IPS-11a (cell line): Measurements from ENCODE around the gene RPS6KA4.

Experiments
- H3K4me3 ChIP-seq: one replicate; pipeline ENCODE4 v1.5.1; 2013; ENCODE audit warnings: low read depth, low read length, control low read depth

Gene RPS6KA4

DNA sequence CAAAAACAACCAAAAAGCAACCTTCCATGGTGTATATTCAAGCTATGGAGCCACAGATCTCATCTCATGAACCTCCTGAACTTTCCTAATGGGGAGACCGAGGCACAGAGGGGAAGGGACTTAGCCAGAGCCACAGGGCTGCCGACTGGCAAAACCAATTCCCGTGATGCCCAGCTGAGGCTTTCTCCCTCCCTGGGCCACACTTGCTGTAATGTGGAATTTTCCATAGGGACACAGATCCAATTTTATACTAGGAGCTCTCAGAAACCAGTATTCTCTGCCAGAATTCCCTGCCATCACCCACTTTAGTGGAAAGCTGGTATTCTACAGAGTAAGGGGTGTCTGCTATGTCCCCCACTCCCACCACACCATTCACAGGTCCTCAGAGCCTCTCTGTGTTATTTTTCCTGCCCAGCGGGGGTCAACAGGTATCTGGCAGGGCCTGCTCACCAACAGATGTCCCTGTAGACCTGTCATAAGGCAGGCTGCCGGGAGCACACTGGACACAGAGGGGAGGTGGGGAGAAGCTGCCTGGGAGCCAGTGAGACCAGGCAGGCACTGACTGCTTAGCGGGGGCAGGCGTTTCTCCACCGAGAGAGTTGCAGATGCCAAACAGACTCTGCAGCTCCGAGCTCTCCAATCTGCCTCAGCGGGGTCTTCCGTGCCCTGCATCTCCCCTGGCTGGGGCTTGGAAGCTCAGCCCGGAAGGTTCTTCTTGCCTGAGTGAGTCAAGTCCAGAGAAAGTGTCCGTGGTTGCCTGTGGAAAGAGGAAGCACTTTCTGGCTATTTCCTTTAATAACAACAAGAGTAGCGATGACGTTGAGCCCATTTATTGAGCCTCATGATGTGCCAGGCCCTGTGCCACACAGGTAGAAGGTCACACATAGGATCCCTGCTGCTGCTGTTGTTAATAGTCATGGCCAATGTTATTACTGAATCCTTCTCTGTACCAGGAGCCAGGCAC lies 26.3 kb downstream of the RPS6KA4 start:
- no peak overlapping the region for H3K4me3 ChIP-seq

DNA sequence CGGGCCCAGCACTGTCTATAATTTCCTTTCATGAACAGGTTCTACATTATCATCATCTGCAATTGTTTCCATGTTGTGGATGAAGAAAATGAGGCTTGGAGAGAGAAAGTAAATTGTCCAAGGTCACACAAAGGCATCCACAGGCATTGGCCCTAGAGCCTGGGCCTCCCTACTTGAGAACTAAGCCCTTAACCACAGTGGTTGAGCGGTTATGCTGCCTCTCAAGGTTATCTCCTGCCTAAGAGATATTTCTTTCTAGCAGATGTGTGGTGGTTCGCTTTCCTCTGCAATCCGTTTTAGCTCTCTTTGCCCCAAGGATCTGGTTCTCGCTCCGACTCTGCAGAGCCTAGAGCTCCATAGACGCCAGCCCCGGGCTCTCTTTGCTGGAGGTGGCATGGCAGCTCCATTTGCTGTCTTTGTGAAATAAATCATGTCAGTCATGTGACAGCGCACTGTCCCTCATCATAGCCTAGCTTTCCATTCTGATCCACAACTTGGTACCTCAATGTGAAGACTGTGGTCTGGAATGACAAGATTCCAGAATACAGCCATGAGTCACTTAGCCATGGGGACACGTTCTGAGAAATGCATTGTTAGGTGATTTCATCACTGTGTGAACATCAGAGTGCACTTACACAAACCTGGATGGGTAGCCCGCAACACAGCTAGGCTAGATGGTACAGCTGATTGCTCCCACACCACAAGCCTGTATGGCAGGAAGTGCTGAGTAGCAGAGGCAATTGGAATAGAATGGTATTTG lies 27.2 kb downstream of the RPS6KA4 start:
- no peak overlapping the region for H3K4me3 ChIP-seq

DNA sequence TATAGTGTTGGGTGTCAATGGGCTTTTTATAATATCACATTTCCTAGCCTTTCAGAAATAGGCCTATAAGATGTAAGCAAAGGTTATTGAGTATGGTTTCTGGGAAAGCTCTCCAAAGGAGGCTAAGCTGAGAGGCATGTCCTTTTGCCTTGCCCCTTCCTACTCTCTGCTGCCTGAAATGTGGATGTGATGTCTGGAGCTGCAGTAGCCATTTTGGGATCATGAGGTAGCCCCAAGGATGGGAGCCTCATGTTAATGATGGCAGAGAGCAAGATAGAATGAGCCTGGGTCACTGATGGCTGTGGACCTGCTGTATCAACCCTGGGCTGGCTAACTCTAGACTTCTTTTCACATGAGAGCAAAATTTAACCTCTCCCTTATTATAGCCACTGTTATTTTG lies 29.0 kb downstream of the RPS6KA4 start:
- H3K4me3 ChIP-seq, result no peak overlapping the region

DNA sequence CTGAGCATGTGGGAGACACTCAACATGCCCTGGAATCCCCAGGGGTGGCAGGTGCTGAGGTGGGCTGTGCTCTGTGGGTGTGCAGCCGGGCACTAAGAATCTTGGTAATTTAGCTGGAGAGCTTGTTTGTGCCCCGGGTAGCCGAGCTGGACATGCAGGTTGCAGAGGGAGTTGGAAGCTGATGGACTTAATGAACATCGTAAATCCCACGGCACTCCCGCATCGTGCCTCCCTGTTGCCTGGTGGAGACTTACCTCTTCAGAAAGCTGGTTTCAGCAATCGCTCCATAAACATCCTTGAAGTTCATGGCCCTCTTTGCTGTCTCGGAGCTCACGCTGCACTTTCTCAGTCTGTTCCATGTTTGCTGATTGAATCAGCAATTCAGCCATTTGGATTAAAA lies 29.9 kb downstream of the RPS6KA4 start:
- H3K4me3 ChIP-seq, result no peak overlapping the region

DNA sequence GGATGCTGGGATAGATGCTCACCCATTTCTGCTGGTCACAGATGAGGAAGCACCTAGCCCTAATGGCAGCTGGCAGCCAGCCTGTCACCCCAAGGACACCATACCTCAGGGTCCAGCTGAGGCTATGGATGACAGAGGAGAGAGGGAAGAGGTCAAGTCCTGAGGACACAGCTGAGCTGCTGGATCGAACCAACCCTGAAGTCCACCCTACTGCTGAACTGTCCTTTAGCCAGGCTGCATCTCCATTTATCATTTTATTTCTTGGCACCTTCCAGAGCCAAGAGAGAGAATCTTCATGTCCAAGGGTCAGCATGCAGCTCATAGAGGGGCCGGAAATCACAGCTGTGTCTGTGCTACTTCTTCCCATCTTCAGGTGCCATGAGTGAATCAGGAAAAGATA lies 30.9 kb downstream of the RPS6KA4 start:
- no peak overlapping the region for H3K4me3 ChIP-seq

DNA sequence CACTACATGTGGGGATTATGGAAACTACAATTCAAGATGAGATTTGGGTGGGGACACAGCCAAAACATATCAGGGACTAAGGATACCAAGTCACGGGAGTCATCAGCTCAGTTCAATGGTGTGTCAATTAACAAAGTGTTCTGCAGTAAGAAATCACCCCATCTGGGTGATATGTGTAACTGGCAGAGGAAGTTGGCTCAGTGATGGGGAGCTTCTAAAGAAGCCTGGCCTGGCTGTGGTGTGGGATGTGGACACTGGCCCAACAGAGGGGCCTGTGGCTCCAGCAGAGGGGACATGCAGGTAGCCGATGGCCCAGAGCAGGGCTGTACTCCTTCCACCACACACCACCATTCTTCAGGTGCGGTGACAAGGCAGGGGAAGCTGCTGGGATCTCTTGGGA lies 31.6 kb downstream of the RPS6KA4 start:
- H3K4me3 ChIP-seq, result no peak overlapping the region

DNA sequence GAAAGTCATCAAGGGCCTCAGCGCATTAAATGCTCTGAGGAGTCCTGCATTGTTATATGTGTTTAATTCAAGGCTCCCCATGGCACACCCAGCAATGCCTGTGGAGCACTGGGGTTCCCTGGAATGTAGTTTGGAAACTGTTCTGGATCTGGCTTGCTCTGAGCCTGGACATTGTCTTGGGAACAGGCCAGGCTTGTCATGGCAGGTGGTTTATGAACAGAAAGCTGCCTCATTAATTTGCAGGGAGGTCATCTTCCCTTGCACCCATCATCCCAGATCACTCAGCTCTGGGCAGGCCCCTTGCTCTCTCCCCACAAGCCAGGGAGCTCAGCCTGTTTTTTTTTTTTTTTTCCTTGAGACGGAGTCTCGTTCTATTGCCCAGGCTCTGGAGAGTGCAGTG lies 32.9 kb downstream of the RPS6KA4 start:
- no peak overlapping the region for H3K4me3 ChIP-seq

DNA sequence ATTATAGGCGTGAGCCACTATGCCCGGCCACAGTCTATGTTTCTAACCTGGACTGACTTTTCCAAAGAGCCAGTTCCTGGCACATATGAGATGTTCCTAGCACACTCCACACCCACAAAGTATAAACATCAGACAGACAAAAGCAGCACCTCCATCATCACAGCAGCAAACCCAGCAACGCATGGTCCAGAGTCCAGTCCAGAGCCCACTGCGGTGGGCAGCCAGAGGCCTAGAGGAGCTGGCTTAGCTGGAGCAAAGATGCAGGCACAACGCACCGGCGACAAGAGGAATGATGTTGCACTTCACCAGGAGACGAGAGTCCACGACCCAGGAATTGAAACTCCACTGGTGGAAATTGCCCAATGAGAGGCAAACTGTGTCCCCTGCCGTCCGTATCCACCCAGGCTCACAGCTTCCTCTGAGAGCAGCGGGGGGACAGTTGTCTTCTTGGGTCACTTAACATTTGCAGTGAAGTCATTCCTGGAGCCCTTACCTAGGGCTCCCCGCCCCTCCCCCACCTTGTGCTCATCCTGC lies 36.6 kb downstream of the RPS6KA4 start:
- no peak overlapping the region for H3K4me3 ChIP-seq

DNA sequence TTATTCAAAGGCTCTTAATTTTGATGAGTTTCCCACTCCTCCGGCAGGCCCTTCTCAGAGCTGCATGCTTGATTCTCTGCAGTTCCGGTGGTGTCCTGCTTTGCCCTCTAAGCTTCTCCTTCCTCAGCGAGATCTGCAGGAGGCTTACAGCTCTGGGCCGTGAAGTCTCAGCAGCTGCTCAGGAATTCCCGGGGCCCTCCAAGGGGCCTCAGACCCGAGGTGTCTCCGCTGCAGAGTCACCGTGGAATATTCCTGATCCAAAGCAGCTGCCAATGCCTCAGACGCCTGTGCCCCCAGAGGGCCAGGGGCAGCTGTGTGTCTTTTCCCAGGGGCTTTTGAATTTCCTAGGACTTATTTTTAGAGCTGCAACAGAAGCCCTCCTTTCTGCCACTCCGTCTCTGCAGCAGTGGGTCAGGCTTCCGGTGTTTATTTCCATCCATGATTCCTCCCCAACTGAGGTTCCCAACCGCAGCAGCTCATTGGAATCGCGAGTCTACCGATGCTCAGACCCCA lies 37.2 kb downstream of the RPS6KA4 start:
- H3K4me3 ChIP-seq, result no peak overlapping the region

DNA sequence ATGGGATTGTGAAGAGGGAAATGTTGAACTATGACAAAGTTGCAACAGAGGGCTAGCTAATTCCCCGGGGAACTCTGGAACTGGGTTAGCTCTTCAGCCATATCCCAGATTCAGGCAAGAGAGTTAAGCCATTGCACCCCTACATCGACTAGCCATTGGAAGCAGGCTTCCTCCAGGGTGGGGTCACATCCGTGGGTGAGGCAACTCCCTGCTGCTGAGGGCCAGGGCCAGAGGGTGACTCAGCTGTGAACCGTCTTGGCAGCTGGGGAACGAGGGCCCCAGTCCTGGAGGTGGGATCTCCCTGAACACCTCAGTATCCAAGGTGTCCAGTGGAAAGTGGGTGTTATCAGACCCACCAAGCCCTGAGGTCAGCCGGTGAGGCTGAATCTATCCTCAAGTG lies 41.1 kb downstream of the RPS6KA4 start:
- H3K4me3 ChIP-seq, result no peak overlapping the region

DNA sequence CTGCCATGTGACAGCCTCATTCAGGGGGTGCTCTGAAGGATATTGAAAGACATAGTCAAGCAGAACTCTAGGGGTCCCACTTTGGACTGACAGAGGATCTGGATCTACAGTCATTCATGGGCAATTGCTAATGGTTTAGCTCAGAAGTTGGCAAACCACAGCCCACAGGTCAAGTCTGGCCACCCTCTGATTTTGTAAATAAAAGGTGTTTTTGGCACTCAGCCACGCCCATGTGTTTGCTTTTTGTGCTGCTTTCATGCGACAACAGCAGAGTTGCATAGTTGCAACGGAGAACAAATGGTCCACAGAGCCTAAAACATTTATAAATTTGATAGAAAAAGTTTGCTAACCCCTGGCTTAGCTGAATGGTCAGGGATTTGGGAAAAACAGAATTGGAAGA lies 41.7 kb downstream of the RPS6KA4 start:
- H3K4me3 ChIP-seq, result no peak overlapping the region

DNA sequence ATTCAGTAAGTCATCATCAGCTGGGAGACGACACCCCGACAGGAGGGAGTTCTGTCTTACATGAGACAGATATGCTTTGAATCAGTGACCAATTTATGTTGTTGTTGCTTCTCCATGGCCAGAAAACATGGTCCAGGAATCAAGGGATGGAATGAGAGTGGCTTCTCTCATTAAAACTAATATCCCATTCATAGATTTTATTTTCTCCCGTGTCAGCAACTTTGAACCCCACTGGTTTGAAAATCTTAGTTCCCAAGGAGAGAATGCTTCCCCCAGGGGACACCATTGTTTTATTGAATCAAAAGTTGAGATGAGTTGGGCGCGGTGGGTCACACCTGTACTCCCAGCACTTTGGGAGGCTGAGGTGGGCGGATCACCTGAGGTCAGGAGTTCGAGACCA lies 42.8 kb downstream of the RPS6KA4 start:
- no peak overlapping the region for H3K4me3 ChIP-seq

DNA sequence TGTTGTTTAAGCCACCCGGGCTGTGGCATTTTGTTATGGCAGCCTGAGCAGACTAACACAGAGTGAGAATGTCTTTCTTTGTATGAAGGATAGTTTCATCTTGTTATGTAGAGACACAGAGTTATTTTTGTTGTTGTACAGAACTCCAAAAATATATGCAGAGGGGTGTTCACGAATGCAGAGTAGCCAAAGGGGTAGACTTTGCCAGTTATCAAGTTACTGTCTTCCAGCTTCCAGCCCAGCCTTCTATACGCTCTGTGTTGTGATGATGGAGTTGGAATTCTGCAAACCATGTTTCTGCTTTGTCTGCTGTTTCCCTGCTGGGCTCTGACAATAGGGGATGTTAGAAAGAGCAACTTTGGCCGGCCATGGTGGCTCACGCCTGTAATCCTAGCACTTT lies 44.1 kb downstream of the RPS6KA4 start:
- H3K4me3 ChIP-seq, result no peak overlapping the region

DNA sequence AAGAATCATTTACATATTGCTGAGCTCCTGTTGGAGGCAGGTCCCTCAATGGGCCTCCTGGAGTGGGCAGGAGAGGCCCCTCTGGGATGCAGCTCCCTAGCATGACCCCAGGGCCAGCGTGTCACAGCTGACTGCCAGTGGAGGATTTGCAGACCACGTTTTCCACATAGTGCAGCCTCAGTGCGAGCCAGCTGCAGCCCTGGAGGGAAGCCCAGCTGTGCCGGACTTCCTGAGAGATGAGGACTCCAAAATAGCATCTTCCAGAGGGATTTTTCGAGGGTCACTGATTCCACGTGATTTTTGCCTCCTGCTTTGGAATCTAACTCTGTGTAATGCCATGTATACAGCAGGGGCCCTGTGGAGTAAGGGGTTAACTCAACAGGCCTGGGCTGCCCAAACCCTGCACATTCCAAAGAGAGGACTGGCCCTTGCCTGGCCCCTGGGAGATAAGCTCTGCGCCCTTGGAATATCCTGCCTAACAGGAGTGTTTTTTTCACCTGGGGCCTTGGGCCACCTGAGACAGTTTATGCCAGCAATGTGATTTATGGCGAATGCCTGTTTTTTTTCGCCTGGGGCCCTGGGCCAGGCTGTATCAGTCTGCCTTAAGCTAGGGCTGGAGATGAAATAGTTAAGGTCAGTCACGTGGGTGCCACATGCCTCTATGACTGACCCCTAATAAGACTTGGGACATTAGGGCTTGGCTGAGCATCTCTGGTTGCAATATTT lies 47.4 kb downstream of the RPS6KA4 start:
- H3K4me3 ChIP-seq, result no peak overlapping the region

DNA sequence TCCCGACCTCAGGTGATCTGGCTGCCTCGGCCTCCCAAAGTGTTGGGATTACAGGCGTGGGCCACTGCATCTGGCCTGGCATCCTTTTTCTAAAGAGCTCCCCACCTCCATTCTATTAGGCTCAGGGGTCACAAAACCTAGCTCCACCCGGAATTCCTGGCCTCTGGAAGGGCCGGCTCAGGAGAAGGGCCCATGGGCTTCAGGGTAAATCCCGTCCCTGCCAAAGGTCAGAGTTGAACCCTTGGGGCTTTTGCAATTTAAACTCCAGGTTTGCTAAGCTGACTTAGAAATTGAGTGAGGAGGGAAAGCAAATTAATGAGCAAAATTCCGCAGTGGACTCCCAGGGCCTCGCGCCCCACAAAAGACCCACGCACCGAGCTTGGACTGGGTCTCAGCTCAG lies 48.3 kb downstream of the RPS6KA4 start:
- H3K4me3 ChIP-seq, result no peak overlapping the region

DNA sequence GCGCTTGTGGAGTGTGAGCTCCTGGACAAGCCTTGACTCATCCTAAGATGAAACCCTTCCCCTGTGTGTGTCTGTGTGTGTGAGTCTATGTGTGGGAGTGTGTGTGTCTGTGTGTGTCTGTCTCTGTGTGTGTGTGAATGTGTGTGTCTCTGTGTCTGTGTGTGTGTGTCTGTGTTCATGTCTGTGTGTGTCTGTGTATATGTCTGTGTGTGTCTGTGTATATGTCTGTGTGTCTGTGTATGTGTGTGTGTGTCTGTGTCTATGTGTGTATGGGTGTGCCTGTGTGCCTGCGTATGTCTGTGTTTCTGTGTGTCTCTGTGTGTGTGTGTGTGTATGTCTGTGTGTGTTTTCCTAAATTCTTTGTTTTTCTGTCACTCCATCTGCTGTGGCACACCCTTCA lies 48.7 kb downstream of the RPS6KA4 start:
- H3K4me3 ChIP-seq, result no peak overlapping the region

DNA sequence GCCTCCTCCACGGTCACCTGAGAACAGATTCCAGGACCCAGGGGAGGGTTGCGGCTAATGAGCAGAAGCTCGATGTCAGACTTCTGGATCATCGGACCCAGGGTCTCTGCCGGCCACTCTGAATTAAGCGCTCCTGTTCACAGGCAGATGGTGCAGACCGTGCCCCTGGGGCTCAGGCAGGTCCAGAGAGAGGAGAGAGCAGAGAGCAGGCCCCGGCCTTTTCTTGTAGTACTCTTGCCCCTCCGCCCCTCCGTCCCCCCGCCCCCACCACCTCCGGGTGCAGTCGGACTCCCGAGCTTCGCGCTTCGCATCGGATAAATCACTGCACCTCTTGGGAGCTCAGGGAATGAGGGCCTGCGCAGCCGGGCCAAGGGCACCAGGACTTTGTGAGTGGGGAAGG lies 50.3 kb downstream of the RPS6KA4 start:
- no peak overlapping the region for H3K4me3 ChIP-seq

DNA sequence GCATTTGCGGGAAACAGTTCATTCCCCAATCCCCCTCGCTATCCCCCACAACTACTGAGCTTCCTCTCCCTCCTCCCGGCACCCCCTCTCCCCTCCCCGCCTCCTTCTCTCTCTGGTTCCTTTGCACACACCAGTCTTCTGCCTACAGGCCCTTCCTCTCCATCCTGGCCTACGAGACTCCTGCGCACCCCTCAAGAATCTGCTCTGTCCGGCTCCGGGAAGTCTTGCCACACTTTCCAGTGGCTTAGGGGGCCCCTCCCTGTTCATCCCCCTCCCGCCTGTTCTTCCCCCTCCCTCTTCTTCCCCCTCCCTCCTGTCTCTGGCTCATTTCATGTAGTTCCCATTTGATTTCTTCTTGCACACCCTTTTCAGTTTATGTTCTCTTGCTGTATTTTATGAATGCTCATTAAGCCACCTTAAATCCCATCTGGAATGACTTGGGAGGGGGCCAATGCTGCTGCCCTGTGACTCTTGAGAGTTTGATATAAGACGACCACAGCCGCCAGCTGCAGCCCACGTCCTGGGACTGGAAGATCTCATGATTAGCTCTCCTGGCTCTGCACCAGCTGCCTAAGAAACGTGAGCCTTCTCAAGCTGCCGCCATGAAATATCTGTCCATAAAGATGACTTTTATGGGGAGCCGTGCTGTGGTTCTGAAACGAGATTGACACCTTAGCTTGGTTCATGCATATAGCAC lies 50.9 kb downstream of the RPS6KA4 start:
- no peak overlapping the region for H3K4me3 ChIP-seq

DNA sequence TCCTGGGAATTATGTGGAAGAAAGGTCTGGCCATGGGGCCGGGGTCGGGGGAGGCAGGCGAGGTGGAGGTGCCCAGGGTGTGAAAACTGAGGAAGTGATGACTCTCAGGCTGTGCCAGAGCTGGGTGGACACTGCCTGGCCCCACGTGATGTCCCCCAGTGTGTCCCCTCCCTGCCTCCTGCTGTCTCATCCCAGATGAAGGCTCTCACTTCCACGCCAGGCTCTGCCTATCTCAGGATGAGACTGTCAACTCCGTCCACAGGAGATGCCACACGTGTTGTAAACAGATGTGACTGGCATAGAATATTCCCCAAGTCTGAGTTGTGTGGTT lies 51.4 kb downstream of the RPS6KA4 start:
- no peak overlapping the region for H3K4me3 ChIP-seq

DNA sequence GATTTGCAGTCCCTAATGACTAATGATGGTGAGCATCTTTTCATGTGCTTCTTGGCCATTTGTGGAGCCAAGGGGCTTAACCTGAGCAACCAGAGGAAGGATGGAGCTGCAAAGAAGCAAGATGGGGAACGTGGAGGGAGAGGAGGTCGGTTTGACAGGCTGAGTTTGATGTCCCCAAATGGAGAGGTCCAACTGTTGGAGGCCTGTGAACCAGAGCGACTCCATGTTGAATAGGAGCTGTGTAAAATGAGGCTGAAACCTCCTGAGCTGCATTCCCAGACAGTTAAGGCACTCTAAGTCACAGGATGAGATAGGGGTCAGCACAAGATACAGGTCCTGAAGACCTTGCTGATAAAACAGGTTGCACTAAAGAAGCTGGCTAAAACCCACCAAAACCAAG lies 54.5 kb downstream of the RPS6KA4 start:
- no peak overlapping the region for H3K4me3 ChIP-seq

DNA sequence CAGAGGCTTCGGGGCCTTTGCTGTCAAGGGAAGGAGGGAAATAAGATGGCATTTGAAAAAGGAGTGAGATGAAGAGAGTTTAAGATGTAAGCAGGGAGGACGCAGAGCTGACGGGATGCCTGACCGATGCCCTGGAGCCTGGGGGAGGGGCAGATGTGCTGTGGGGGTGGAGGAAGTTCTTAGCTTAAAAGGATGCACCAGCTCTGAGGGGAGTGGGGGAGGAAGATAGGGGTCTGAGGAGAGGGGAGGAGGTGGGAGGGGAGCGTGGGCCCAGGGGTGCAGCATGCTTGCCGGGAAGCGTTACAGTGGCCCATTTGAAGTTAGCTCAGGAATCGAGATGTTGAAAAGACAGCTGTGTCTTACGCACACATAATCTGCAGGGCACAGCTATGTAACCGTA lies 56.3 kb downstream of the RPS6KA4 start:
- H3K4me3 ChIP-seq, result no peak overlapping the region
